HG03432 (cell line): ENCODE data around the gene NCAN.
"Not testable (repeated sequence)": the region's sequence is repeated elsewhere in the genome, so short reads cannot be mapped to it uniquely, and the experiment has no call there.

Experiments
- ATAC-seq: cut with Tn5 transposase; IDR thresholded peaks from one replicate; pipeline ENCODE4 v1.9.1; 2021; ENCODE audit warnings: mild to moderate bottlenecking, moderate library complexity; ENCODE audit not compliant: unreplicated experiment

Gene NCAN

GRCh38 chr19:19192910-19193423 is 18.8 kb upstream of the NCAN start:
- ATAC-seq = no peak

GRCh38 chr19:19193926-19194325 is 17.8 kb upstream of the NCAN start:
- no peak for ATAC-seq

- no peak for ATAC-seq
These were observed 9.8 kb upstream of the NCAN start for GRCh38 chr19:19201697-19202630.

- peak; percentile 23 for ATAC-seq
These were observed 9.1 kb upstream of the NCAN start for GRCh38 chr19:19202707-19203011.

- ATAC-seq = peak; percentile 69
These were observed 8.5 kb upstream of the NCAN start, which contains the start of gene NR2C2AP for GRCh38 chr19:19203012-19203856. NR2C2AP (minus strand) TSS chr19:19203414; CDS start chr19:19203060, 354 bp downstream.

GRCh38 chr19:19204181-19204580 is 7.6 kb upstream of the NCAN start:
- no peak for ATAC-seq

GRCh38 chr19:19205416-19206410 is 6.0 kb upstream of the NCAN start:
- no peak for ATAC-seq

GRCh38 chr19:19206938-19207337 is 4.8 kb upstream of the NCAN start:
- ATAC-seq = no peak

- ATAC-seq = no peak
These were observed 3.9 kb upstream of the NCAN start for GRCh38 chr19:19207637-19208572.

GRCh38 chr19:19209372-19209771 is 2.4 kb upstream of the NCAN start:
- ATAC-seq = no peak

GRCh38 chr19:19212916-19213315 is 1.2 kb downstream of the NCAN start:
- ATAC-seq = no peak

GRCh38 chr19:19213426-19214158 is 1.8 kb downstream of the NCAN start:
- ATAC-seq = no peak

- no peak for ATAC-seq
These were observed 2.4 kb downstream of the NCAN start for GRCh38 chr19:19214159-19214490.

GRCh38 chr19:19214892-19215291 is 3.1 kb downstream of the NCAN start:
- no peak for ATAC-seq

- ATAC-seq = no peak
These were observed 4.0 kb downstream of the NCAN start for GRCh38 chr19:19215792-19216191.

GRCh38 chr19:19217099-19217498 is 5.3 kb downstream of the NCAN start:
- no peak for ATAC-seq

- ATAC-seq = no peak
These were observed 7.2 kb downstream of the NCAN start for GRCh38 chr19:19218911-19219310.

- ATAC-seq = not testable (repeated sequence)
These were observed 9.2 kb downstream of the NCAN start for GRCh38 chr19:19221000-19221399.

GRCh38 chr19:19223060-19223459 is 11.3 kb downstream of the NCAN start:
- no peak for ATAC-seq
